ENCODE measurements around the gene MCM5.

- no peak for TF ChIP-seq EZH2 (IDR thresholded peaks at IDR 0.05)
- TF ChIP-seq POLR2AphosphoS5 (IDR thresholded peaks at IDR 0.05; ENCODE audit: borderline replicate concordance, low read depth, low read length): no peak
- TF ChIP-seq FOXP2 (optimal IDR thresholded peaks at IDR 0.05; ENCODE audit: control extremely low read depth, extremely low read length, insufficient read depth): no peak
These were observed 31.7 kb downstream of the MCM5 start for GRCh38 chr22:35431483-35432227.
